Hepatocyte (in vitro differentiated cells): ENCODE results near the gene NMB. TPM values are rescaled to one million over a fixed set of nuclear protein-coding genes. Genes with fewer than 3 reads are reported as not detected.

Source experiments
- DNase-seq: peaks from one replicate; pipeline ENCODE4 v3.0.0-alpha.2; 2016; ENCODE audit warnings: low spot score
- H2AFZ ChIP-seq: fragments of 200-600 bp; sonication (generic); 2 replicates; pipeline ENCODE4 v1.6.0; 2016; ENCODE audit warnings: antibody characterized with exemption, mild to moderate bottlenecking
- H3K27ac ChIP-seq: fragments of 200-600 bp; sonication (generic); 2 replicates; pipeline ENCODE4 v1.5.1; 2016; ENCODE audit warnings: mild to moderate bottlenecking
- H3K27me3 ChIP-seq: fragments of 200-600 bp; sonication (generic); 2 replicates; pipeline ENCODE4 v1.6.1; 2016
- H3K36me3 ChIP-seq: fragments of 200-600 bp; sonication (generic); replicated peaks from 2 replicates; pipeline ENCODE4 v1.5.1; 2016; ENCODE audit warnings: low read depth; ENCODE audit not compliant: insufficient read depth
- H3K4me1 ChIP-seq: fragments of 200-600 bp; sonication (generic); 2 replicates; pipeline ENCODE4 v1.5.1; 2016; ENCODE audit warnings: mild to moderate bottlenecking, moderate library complexity; ENCODE audit not compliant: insufficient read depth
- H3K4me2 ChIP-seq: fragments of 200-600 bp; sonication (generic); 2 replicates; pipeline ENCODE4 v1.6.0; 2016
- H3K4me3 ChIP-seq: fragments of 200-600 bp; sonication (generic); 2 replicates; pipeline ENCODE4 v1.5.1; 2016; ENCODE audit warnings: mild to moderate bottlenecking
- H3K79me2 ChIP-seq: fragments of 200-600 bp; sonication (generic); 2 replicates; pipeline ENCODE4 v1.6.0; 2017; ENCODE audit warnings: mild to moderate bottlenecking
- H3K9me2 ChIP-seq: fragments of 200-600 bp; sonication (generic); replicated peaks from 2 replicates; pipeline ENCODE4 v1.6.0; 2017; ENCODE audit warnings: mild to moderate bottlenecking; ENCODE audit not compliant: insufficient read depth
- H3K9me3 ChIP-seq: fragments of 200-600 bp; sonication (generic); 2 replicates; pipeline ENCODE4 v1.5.1; 2016; ENCODE audit warnings: low read depth, mild to moderate bottlenecking
- H4K20me1 ChIP-seq: fragments of 200-600 bp; sonication (generic); 2 replicates; pipeline ENCODE4 v1.6.0; 2016; ENCODE audit warnings: mild to moderate bottlenecking; ENCODE audit not compliant: insufficient read depth, poor library complexity, severe bottlenecking
- EZH2 ChIP-seq: fragments of 200-600 bp; sonication (generic); IDR thresholded peaks from 2 replicates; pipeline ENCODE4 v1.6.1; 2016; ENCODE audit warnings: antibody characterized with exemption, mild to moderate bottlenecking, borderline replicate concordance
- EZH2phosphoT487 ChIP-seq: fragments of 200-600 bp; sonication (generic); IDR thresholded peaks from one replicate; pipeline ENCODE4 v1.6.1; 2018; ENCODE audit warnings: antibody characterized with exemption, mild to moderate bottlenecking, low read depth, moderate library complexity; ENCODE audit not compliant: unreplicated experiment, severe bottlenecking
- WGBS: methylation state at CpG from one replicate; pipeline ENCODE4 v1.1.6; 2016; ENCODE audit warnings: low lambda C conversion rate; ENCODE audit errors: missing lambda C conversion rate; 5-methylcytosine and 5-hydroxymethylcytosine counted together
- polyA plus RNA-seq: library from polyadenylated mRNA; unstranded; fragments of >200 nt; fragmentation: Nextera tagmentation; extraction: Ambion mirVana; gene quantifications from 2 replicates; pipeline ENCODE4 v1.2.1, GENCODE V29; 2016
- total RNA-seq: library from RNA; depleted of rRNA; stranded (reverse); fragments of >200 nt; gene quantifications from 2 replicates; pipeline ENCODE4 v1.2.3, GENCODE V29; 2014
- TF ChIP-seq, protein P1 (sequence below): fragments of 200-600 bp; sonication (generic); IDR thresholded peaks from 2 replicates; pipeline ENCODE4 v1.5.1; 2016; ENCODE audit warnings: antibody characterized with exemption, mild to moderate bottlenecking; ENCODE audit not compliant: poor library complexity

The NMB gene
- total and polyA plus RNA-seq, 2 experiments from 2014 or later = 3.8 to 15.4 TPM

DNA sequence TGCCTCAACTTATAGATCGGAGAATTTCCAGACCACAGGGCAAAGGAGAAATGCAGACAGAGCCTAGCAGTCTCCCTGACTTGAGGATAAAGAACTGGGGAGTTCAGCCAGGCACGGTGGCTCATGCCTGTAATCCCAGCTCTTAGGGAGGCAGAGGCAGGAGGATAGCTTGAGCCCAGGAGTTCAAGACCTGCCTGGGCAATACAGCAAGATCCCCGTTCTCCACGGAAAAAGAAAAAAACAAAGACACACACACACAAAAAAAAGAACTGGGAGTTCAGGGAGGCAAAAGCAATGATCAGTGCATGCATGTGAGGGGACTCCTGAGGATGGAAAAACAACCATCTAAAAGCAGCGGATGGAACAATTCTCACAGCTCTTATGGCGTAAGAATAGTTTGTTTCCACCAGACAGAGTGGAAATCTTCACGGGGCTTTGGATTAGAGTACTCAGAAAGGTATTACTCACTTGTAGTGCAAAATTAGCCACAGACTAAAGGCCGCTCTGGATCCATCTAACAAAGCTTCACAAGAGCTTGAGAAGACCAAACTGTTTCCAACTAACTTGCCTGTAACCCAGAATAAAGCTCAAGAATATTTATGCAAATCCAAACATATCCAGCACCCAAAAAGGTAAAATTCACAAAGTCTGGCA is 41.7 kb upstream of the NMB start:
- H3K4me2 ChIP-seq = no peak overlapping the region
- no peak for DNase-seq
- H3K9me2 ChIP-seq = no peaks in the 10 kb centered on the region
- H3K4me3 ChIP-seq = no peak overlapping the region
- no peaks in the 10 kb centered on the region for H3K36me3 ChIP-seq
- H3K79me2 ChIP-seq = peaks cover 97% of the 10 kb centered on the region
- no peak overlapping the region for H3K27ac ChIP-seq
- no peak for TF ChIP-seq EZH2
- TF ChIP-seq, protein P1, sequence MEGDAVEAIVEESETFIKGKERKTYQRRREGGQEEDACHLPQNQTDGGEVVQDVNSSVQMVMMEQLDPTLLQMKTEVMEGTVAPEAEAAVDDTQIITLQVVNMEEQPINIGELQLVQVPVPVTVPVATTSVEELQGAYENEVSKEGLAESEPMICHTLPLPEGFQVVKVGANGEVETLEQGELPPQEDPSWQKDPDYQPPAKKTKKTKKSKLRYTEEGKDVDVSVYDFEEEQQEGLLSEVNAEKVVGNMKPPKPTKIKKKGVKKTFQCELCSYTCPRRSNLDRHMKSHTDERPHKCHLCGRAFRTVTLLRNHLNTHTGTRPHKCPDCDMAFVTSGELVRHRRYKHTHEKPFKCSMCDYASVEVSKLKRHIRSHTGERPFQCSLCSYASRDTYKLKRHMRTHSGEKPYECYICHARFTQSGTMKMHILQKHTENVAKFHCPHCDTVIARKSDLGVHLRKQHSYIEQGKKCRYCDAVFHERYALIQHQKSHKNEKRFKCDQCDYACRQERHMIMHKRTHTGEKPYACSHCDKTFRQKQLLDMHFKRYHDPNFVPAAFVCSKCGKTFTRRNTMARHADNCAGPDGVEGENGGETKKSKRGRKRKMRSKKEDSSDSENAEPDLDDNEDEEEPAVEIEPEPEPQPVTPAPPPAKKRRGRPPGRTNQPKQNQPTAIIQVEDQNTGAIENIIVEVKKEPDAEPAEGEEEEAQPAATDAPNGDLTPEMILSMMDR = no peak
- no peak for TF ChIP-seq EZH2phosphoT487
- WGBS = 94% methylated on average over 8 of the region's 8 CpGs
- H3K27me3 ChIP-seq = no peaks in the 10 kb centered on the region
- no peaks in the 10 kb centered on the region for H3K4me1 ChIP-seq
- H2AFZ ChIP-seq = no peak overlapping the region
- peaks cover 53% of the 10 kb centered on the region for H4K20me1 ChIP-seq
- no peaks in the 10 kb centered on the region for H3K9me3 ChIP-seq

DNA sequence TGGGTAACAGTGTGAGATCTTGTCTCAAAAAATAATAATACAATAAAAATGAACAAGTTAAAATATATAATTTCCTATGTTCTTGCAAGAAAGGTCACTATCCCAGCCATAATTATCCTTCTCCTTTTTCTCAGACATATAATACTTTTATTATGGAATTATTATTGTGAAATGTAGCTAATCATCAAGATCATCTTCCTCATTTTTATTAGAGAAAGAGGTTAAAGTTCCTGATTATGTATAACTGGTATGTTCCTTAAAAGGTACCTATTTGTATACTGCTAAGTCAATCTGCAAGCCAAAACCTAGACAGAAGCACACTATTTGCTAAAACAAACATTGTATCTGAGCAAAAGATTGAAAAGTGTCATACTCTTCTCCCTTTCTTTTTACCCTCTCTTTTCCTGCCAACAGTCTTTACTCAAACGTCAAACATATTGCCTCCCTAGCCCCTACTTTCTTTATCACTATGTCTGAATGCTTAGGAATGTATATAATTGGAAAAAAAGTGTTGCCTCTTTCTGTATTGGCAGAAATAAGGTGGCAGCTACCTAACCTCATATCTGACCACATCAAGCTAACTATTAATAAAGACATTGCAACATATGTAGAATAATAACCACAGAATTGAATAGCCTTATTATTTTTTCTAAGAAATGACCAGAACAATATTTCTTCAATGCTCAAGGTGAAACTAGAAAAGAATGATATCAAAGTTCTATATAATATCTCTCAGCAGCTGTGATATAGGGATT is 39.4 kb upstream of the NMB start:
- DNase-seq = no peak
- no peaks in the 10 kb centered on the region for H3K9me2 ChIP-seq
- H3K27ac ChIP-seq = no peak overlapping the region
- no peaks in the 10 kb centered on the region for H3K9me3 ChIP-seq
- TF ChIP-seq, protein P1 = no peak
- TF ChIP-seq EZH2 = no peak
- TF ChIP-seq EZH2phosphoT487 = no peak
- no peak overlapping the region for H2AFZ ChIP-seq
- H3K4me1 ChIP-seq = no peaks in the 10 kb centered on the region
- no peak overlapping the region for H3K4me2 ChIP-seq
- 64% methylated on average over 1 of the region's 1 CpG for WGBS
- H4K20me1 ChIP-seq = peaks cover 49% of the 10 kb centered on the region
- no peak overlapping the region for H3K4me3 ChIP-seq
- no peaks in the 10 kb centered on the region for H3K27me3 ChIP-seq
- H3K79me2 ChIP-seq = peaks cover 97% of the 10 kb centered on the region
- H3K36me3 ChIP-seq = no peaks in the 10 kb centered on the region

DNA sequence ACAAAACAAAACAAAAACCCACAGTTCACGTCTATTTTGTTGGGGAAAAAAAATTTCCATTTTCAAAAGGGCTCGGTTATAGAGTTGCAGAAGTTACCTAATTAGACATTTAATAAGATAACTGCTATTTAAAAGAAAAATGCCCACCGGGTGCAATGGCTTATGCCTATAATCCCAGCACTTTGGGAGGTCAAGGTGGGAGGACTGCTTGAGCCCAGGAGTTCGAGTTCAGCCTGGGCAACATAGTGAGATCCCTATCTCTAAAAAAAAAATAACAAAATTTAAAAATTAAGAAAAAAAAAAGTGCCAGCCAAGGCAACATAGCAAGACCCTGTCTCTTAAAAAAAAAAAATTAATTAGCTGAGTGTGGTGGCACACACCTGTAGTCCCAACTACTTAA is 38.8 kb upstream of the NMB start:
- TF ChIP-seq, protein P1 = no peak
- TF ChIP-seq EZH2phosphoT487 (no peak), EZH2 (no peak)
- Histone ChIP-seq H3K9me2 (no peaks in the 10 kb centered on the region), H3K4me1 (no peaks in the 10 kb centered on the region), H3K27me3 (no peaks in the 10 kb centered on the region), H3K36me3 (no peaks in the 10 kb centered on the region), H4K20me1 (peaks cover 55% of the 10 kb centered on the region), H3K4me3 (no peak overlapping the region), H3K79me2 (peaks cover 97% of the 10 kb centered on the region), H2AFZ (no peak overlapping the region), H3K27ac (no peak overlapping the region), H3K4me2 (no peak overlapping the region), H3K9me3 (no peaks in the 10 kb centered on the region)
- DNase-seq = no peak
- WGBS = 91% methylated on average over 4 of the region's 4 CpGs
